ENCODE data around the gene CNOT1. TPM values are rescaled to one million over a fixed set of nuclear protein-coding genes. Genes with fewer than 3 reads are reported as not detected.

CNOT1 gene
- polyA plus RNA-seq, 1 experiment: 133 TPM

GRCh38 chr16:58481226-58481869 lies 148.3 kb downstream of the CNOT1 start:
- CTCF ChIA-PET: interaction anchor here (0.6 to 1.1 kb wide), 2 partner anchors 31 to 144 kb away, joined by 3 to 6 read pairs; no protein-coding TSS in a partner anchor
- no peak for DNase-seq (ENCODE audit: low read depth)
- no peak for TF ChIP-seq CTCF (IDR thresholded peaks at IDR 0.05; ENCODE audit: insufficient read depth, low read depth, low read length)
- Histone ChIP-seq H3K36me3 (ENCODE audit: control insufficient read depth, insufficient read depth, low read length) (no peaks in the 10 kb centered on the region), H3K4me3 (ENCODE audit: low read depth, low read length) (no peak overlapping the region), H3K27me3 (ENCODE audit: control insufficient read depth, insufficient read depth, low read length) (no peaks in the 10 kb centered on the region; the same call in 1 of the 2 replicates)
- POLR2A ChIA-PET: no interaction called here

GRCh38 chr16:58478427-58478826 lies 151.2 kb downstream of the CNOT1 start:
- Histone ChIP-seq H3K36me3 (ENCODE audit: control insufficient read depth, insufficient read depth, low read length) (no peaks in the 10 kb centered on the region), H3K27me3 (ENCODE audit: control insufficient read depth, insufficient read depth, low read length) (peaks cover 3% of the 10 kb centered on the region; the same call in 1 of the 2 replicates), H3K4me3 (ENCODE audit: low read depth, low read length) (no peak overlapping the region)
- ChIA-PET CTCF (interaction anchor here (0.6 to 0.8 kb wide), 2 partner anchors 10 to 135 kb away, joined by 3 to 4 read pairs; no protein-coding TSS in a partner anchor), POLR2A (no interaction called here)
- no peak for DNase-seq (ENCODE audit: low read depth)
- TF ChIP-seq CTCF (IDR thresholded peaks at IDR 0.05; ENCODE audit: insufficient read depth, low read depth, low read length): no peak

- DNase-seq (ENCODE audit: low read depth): no peak
- H3K36me3 ChIP-seq (ENCODE audit: control insufficient read depth, insufficient read depth, low read length): no peaks in the 10 kb centered on the region
- H3K4me3 ChIP-seq (ENCODE audit: low read depth, low read length): no peak overlapping the region
- ChIA-PET POLR2A (no interaction called here), CTCF (interaction anchor here (0.8 kb wide), 1 partner anchor 11 kb away, joined by 3 read pairs; no protein-coding TSS in a partner anchor)
- peaks cover 5% of the 10 kb centered on the region; the same call in 1 of the 2 replicates for H3K27me3 ChIP-seq (ENCODE audit: control insufficient read depth, insufficient read depth, low read length)
- TF ChIP-seq CTCF (IDR thresholded peaks at IDR 0.05; ENCODE audit: insufficient read depth, low read depth, low read length): no peak
These were observed 152.8 kb downstream of the CNOT1 start for GRCh38 chr16:58476791-58477190.

GRCh38 chr16:58475091-58475619 lies 154.5 kb downstream of the CNOT1 start:
- POLR2A ChIA-PET: no interaction called here
- no peak for DNase-seq (ENCODE audit: low read depth)
- H3K27me3 ChIP-seq (ENCODE audit: control insufficient read depth, insufficient read depth, low read length): peaks cover 9% of the 10 kb centered on the region
- CTCF ChIA-PET: interaction anchor here (0.6 to 1.6 kb wide), 2 partner anchors 186 to 321 kb away, joined by 3 to 4 read pairs; no protein-coding TSS in a partner anchor
- H3K4me3 ChIP-seq (ENCODE audit: low read depth, low read length): no peak overlapping the region
- no peaks in the 10 kb centered on the region for H3K36me3 ChIP-seq (ENCODE audit: control insufficient read depth, insufficient read depth, low read length)
- TF ChIP-seq CTCF (IDR thresholded peaks at IDR 0.05; ENCODE audit: insufficient read depth, low read depth, low read length): no peak

GRCh38 chr16:58474296-58474695 lies 155.3 kb downstream of the CNOT1 start:
- ChIA-PET CTCF (interaction anchor here (1.6 to 1.8 kb wide), 2 partner anchors 13 to 187 kb away, joined by 3 to 8 read pairs; no protein-coding TSS in a partner anchor), POLR2A (no interaction called here)
- no peak for TF ChIP-seq CTCF (IDR thresholded peaks at IDR 0.05; ENCODE audit: insufficient read depth, low read depth, low read length)
- peaks cover 9% of the 10 kb centered on the region for H3K27me3 ChIP-seq (ENCODE audit: control insufficient read depth, insufficient read depth, low read length)
- no peak overlapping the region for H3K4me3 ChIP-seq (ENCODE audit: low read depth, low read length)
- H3K36me3 ChIP-seq (ENCODE audit: control insufficient read depth, insufficient read depth, low read length): no peaks in the 10 kb centered on the region
- no peak for DNase-seq (ENCODE audit: low read depth)
